ENCODE results near the gene AAR2.

AAR2 gene

GRCh38 chr20:36219671-36220220 is 16.5 kb upstream of the AAR2 start:
- no peak for DNase-seq

- no peak for DNase-seq
Observed at GRCh38 chr20:36225666-36226065, 10.6 kb upstream of the AAR2 start.

GRCh38 chr20:36228770-36229169 is 7.5 kb upstream of the AAR2 start:
- DNase-seq: no peak

GRCh38 chr20:36230019-36230418 is 6.3 kb upstream of the AAR2 start:
- DNase-seq: no peak

DNA sequence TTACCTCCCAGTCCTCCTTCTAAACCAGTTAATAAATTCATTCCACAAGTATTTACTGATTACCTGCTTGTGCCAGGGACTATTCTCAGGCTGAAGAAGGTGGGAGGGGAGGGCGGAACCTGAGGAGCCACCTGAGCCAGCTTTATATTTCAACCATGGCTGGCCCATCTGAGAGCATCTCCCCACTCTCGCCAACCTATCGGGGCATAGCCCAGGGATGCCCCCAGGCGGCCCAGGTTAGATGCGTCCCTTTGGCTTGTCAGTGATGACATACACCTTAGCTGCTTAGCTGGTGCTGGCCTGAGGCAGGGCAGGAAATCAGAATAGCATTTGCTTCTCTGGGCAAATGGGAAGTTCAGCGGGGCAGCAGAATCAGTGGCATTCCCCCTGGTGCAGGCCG is 4.9 kb upstream of the AAR2 start:
- no peak for DNase-seq

GRCh38 chr20:36234771-36235320 is 1.4 kb upstream of the AAR2 start:
- DNase-seq: no peak

GRCh38 chr20:36236786-36237121 is 476 bp downstream of the AAR2 start:
- DNase-seq: no peak

GRCh38 chr20:36237477-36237876 is 1.2 kb downstream of the AAR2 start:
- DNase-seq: no peak

GRCh38 chr20:36238153-36238552 is 1.9 kb downstream of the AAR2 start:
- no peak for DNase-seq

DNA sequence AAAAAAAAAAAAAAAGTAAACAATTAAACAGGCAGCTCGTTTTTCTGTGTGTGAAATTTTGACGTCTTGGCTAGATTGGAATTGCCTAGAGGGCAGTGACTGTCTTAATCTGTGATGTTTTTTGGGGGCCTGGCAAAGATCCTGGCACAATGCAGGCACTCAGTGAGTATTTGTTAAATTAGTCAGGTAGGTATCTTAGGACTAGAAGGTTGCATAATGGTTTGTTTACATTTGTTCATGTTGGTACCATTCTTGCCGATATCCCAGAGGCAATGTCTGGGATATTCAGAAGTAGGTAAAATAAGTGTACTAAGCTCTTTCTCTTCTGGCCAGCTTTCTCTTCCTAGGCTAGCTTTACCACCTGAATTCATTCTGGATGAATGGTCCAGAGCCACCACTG is 2.5 kb downstream of the AAR2 start:
- DNase-seq: no peak

DNA sequence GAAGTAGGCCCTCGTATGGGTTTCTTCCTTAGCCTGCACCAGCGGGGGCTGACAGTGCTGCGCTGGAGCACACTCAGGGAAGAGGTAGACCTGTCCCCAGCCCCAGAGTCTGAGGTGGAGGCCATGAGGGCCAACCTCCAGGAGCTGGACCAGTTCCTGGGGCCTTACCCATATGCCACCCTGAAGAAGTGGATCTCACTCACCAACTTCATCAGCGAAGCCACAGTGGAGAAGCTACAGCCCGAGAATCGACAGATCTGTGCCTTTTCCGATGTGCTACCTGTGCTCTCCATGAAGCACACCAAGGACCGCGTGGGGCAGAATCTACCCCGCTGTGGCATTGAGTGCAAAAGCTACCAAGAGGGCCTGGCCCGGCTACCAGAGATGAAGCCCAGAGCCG is 3.8 kb downstream of the AAR2 start:
- DNase-seq: no peak

GRCh38 chr20:36241678-36242077 is 5.4 kb downstream of the AAR2 start:
- DNase-seq: no peak

DNA sequence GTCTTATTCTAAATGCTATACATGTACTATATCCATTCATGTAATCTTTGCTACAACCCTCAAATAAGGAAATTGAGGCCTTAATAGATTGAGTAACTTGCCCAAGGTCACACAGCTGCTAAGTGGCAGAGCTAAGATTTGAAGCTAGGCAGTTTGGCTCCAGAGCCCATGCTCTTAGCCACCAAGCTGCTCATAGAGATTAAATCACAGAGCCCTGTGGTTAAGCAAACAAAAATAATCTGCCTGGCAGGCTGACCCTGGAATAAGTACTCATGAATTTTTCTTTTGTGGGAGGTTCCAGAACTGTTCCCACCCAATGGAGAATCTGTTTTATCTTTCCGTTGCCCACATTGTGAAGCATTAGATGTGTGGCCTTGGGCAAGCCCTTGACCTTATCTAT is 7.4 kb downstream of the AAR2 start:
- no peak for DNase-seq

GRCh38 chr20:36246401-36246800 is 10.1 kb downstream of the AAR2 start:
- no peak for DNase-seq

GRCh38 chr20:36248836-36249235 is 12.6 kb downstream of the AAR2 start:
- no peak for DNase-seq

DNA sequence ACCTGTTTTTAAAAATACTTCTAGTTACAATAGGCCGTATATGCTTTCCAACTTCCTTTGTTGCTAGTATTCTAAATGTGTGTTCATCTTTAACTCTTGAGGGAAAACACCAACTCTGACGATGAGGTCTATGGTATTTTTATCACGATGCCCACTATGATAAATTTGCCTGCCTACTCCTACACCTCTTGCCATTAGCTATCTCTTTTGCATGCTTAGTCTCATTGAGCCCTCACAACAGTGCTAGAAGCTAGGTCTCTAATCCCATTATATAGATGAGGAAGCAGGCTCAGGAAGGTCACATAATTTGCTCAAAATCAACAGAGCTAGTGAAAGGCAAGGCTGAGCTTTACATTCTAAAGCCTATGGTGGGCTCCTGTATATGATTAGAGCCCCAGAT is 13.2 kb downstream of the AAR2 start:
- DNase-seq: no peak

DNA sequence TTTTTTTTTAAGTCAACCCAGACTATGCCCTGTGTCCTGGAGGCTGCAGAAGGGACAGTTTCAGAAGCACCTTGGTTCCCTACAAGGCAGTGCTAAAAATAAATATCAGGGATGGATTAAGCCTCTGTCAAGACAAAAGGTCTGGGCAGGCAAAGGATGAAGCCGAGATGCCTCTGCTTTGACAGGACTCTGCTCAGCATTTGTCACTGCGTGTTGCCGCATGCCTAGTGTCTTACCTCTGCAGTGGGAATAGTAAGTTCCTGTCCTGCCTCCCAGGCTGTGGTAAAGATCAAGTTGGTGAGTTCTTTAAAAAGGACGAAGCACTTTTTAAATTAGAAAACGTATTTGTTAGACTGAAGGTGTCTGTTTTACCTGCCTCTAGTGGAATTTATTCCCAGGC is 15.1 kb downstream of the AAR2 start:
- no peak for DNase-seq

GRCh38 chr20:36252511-36252910 is 16.2 kb downstream of the AAR2 start:
- DNase-seq: no peak

- no peak for DNase-seq
Observed at GRCh38 chr20:36253036-36253435, 16.8 kb downstream of the AAR2 start.

- no peak for DNase-seq
Observed at GRCh38 chr20:36254076-36254475, 17.8 kb downstream of the AAR2 start.

- DNase-seq: no peak
Observed at GRCh38 chr20:36255445-36255844, 19.2 kb downstream of the AAR2 start.

DNA sequence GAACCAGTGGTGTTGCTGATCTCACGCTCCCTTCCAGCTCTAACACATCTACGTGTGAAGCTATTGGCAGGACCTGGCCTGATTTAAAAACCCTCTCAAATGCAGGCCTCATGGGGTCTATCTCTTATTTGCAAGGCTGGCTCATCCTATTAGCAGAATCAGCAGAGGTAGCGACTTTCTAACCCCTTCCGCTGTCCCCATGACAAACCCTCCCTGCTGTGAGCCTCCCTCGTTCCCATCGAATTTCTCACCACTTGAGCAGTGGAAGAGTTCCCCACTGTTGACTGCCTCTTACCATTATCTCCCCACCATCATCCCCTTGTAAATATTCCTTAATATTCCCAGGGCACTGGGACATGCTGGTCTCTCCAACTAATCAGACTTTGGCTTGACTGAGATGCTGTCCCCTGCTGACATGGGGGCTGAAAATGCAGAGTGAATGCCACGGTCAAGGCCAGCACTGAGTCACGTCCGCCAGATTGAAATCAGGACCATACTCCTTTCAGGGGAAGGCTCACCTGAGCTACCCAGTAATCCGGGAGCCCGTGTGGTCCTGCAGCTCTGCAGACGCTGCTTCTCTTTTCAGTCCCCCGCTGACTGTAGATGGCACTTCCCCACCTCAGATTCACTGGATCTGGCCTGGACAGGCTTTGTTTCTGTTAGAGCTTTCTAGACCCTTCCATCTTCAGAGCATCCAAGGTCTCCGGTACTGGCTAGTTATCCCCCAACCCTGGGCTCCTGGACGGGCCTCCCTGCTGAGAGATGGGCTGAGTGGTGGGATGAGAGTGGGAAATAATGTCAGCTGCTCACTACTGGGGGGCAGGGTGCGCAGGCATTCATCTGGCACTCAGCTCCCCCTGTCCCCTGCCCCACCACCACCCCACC is 23.1 kb downstream of the AAR2 start:
- DNase-seq: no peak

DNA sequence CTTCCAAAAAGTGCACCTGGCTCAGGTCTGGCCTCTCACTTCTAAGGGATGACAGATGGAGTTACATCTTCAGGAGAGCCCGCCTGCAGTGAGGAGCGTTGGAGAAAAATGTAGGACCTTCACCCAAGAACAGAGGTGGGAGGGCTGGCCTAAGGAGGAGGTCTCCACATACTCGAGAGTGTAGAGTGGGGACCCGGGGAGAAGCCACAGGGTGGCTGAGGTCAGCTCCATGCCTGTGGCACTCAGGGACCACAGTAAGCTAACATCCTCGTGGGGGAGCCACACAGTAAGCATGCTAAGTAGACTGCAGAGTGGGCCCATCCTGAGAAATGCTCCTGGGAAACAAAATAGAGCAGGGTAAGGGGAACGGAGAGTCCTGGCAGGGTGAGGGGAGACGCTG is 24.0 kb downstream of the AAR2 start:
- DNase-seq: no peak

- no peak for DNase-seq
Observed at GRCh38 chr20:36261389-36262105, 25.3 kb downstream of the AAR2 start.

All from stimulated activated CD4-positive, alpha-beta T cell treated with anti-CD3 and anti-CD28 coated beads, Interleukin-1b, Interleukin-23, amount 100 ng/mL, for 48 hours (primary cell).